Neural cell (in vitro differentiated cells): ENCODE data around the gene TUBGCP2. TPM values are rescaled to one million over a fixed set of nuclear protein-coding genes. Genes with fewer than 3 reads are reported as not detected.
"Not testable (repeated sequence)": the region's sequence is repeated elsewhere in the genome, so short reads cannot be mapped to it uniquely, and the experiment has no call there.

Experiments
- H2AFZ ChIP-seq: fragments of 200-600, 300-800 bp; sonication (generic), shearing (Covaris generic); 2 replicates; pipeline ENCODE4 v1.6.0; 2014; ENCODE audit warnings: low read depth, mild to moderate bottlenecking, antibody characterized with exemption, low read length, moderate library complexity
- H3F3A ChIP-seq: fragments of 200-600 bp; shearing (Covaris generic); 2 replicates; pipeline ENCODE4 v1.6.1; 2016; ENCODE audit warnings: mild to moderate bottlenecking, moderate library complexity, mixed read lengths, antibody characterized with exemption, low read length; ENCODE audit not compliant: insufficient read depth, poor library complexity, severe bottlenecking
- H3K27ac ChIP-seq: fragments of 200-600, 300-800 bp; sonication (generic), shearing (Covaris generic); 2 replicates; pipeline ENCODE4 v1.5.1; 2014; ENCODE audit warnings: mild to moderate bottlenecking, low read length, moderate library complexity
- H3K27me3 ChIP-seq: fragments of 300-800, 200-600 bp; sonication (generic), shearing (Covaris generic); 2 replicates; pipeline ENCODE4 v1.6.0; 2014; ENCODE audit warnings: mild to moderate bottlenecking, low read depth, low read length, moderate library complexity; ENCODE audit not compliant: insufficient read depth
- H3K36me3 ChIP-seq: fragments of 300-800, 200-600 bp; sonication (generic), shearing (Covaris generic); 2 replicates; pipeline ENCODE4 v1.5.1; 2014; ENCODE audit warnings: mild to moderate bottlenecking, antibody characterized with exemption, low read length, moderate library complexity; ENCODE audit not compliant: insufficient read depth
- H3K4me2 ChIP-seq: fragments of 300-800, 200-600 bp; sonication (generic), shearing (Covaris generic); 2 replicates; pipeline ENCODE4 v1.6.0; 2014; ENCODE audit warnings: mild to moderate bottlenecking, low read length
- H3K4me3 ChIP-seq: fragments of 300-800, 200-600 bp; sonication (generic), shearing (Covaris generic); 2 replicates; pipeline ENCODE4 v1.5.1; 2014; ENCODE audit warnings: mild to moderate bottlenecking, low read length, moderate library complexity
- H3K79me2 ChIP-seq: fragments of 200-600 bp; shearing (Covaris generic); replicated peaks from 2 replicates; pipeline ENCODE4 v1.6.0; 2014; ENCODE audit warnings: mild to moderate bottlenecking, low read length, moderate library complexity; ENCODE audit not compliant: insufficient read depth
- H3K9ac ChIP-seq: fragments of 300-800, 200-600 bp; sonication (generic), shearing (Covaris generic); 2 replicates; pipeline ENCODE4 v1.6.1; 2016; ENCODE audit warnings: mild to moderate bottlenecking, low read length, mixed read lengths
- H3K9me2 ChIP-seq: fragments of 200-600 bp; shearing (Covaris generic); 2 replicates; pipeline ENCODE4 v1.6.1; 2016; ENCODE audit warnings: mild to moderate bottlenecking, low read length, mixed read lengths; ENCODE audit not compliant: insufficient read depth
- H3K9me3 ChIP-seq: fragments of 200-600, 300-800 bp; sonication (generic), shearing (Covaris generic); 2 replicates; pipeline ENCODE4 v1.6.1; 2016; ENCODE audit warnings: mild to moderate bottlenecking, mixed run types, low read length, moderate library complexity, mixed read lengths
- H4K20me1 ChIP-seq: fragments of 200-600 bp; shearing (Covaris generic); 2 replicates; pipeline ENCODE4 v1.6.1; 2016; ENCODE audit warnings: mild to moderate bottlenecking, mixed run types; ENCODE audit not compliant: insufficient read depth
- EP300 ChIP-seq: fragments of 450-650 bp; conservative IDR thresholded peaks from 2 replicates; pipeline ENCODE4 v1.6.1; 2014; ENCODE audit warnings: antibody characterized with exemption, mild to moderate bottlenecking, moderate library complexity; ENCODE audit not compliant: poor library complexity, severe bottlenecking
- EZH2 ChIP-seq: fragments of 200-600, 300-800 bp; shearing (Covaris generic), sonication (generic); IDR thresholded peaks from 2 replicates; pipeline ENCODE4 v1.6.1; 2014; ENCODE audit warnings: antibody characterized with exemption, low read length, borderline replicate concordance, mild to moderate bottlenecking; ENCODE audit not compliant: insufficient read depth, poor library complexity, severe bottlenecking
- MXI1 ChIP-seq: fragments of 450-650 bp; conservative IDR thresholded peaks from 2 replicates; pipeline ENCODE4 v1.6.1; 2014; ENCODE audit warnings: antibody characterized with exemption, mild to moderate bottlenecking; ENCODE audit not compliant: poor library complexity, severe bottlenecking
- POLR2AphosphoS5 ChIP-seq: IDR thresholded peaks from 2 replicates; pipeline ENCODE4 v1.6.1; 2012
- RAD21 ChIP-seq: fragments of 450-650 bp; conservative IDR thresholded peaks from 2 replicates; pipeline ENCODE4 v1.6.1; 2014; ENCODE audit warnings: antibody characterized with exemption, mild to moderate bottlenecking, moderate library complexity
- SMC3 ChIP-seq: fragments of 450-650 bp; conservative IDR thresholded peaks from 2 replicates; pipeline ENCODE4 v1.6.1; 2014; ENCODE audit warnings: antibody characterized with exemption, mild to moderate bottlenecking, moderate library complexity; ENCODE audit not compliant: poor library complexity
- TAF1 ChIP-seq: IDR thresholded peaks from 2 replicates; pipeline ENCODE4 v1.6.1; 2012; ENCODE audit warnings: low read depth
- polyA plus RNA-seq: library from polyadenylated mRNA; depleted of rRNA; stranded (reverse); fragments of >200 nt; gene quantifications from 2 replicates; pipeline ENCODE4 v1.2.3, GENCODE V29; 2014
- TF ChIP-seq, protein P1 (sequence below): IDR thresholded peaks from 2 replicates; pipeline ENCODE4 v1.6.1; 2012; ENCODE audit warnings: borderline replicate concordance
- TF ChIP-seq, protein P2 (sequence below): fragments of 450-650 bp; IDR thresholded peaks from 2 replicates; pipeline ENCODE4 v1.5.1; 2014; ENCODE audit warnings: antibody characterized with exemption, mild to moderate bottlenecking, moderate library complexity; ENCODE audit not compliant: poor library complexity, severe bottlenecking

TUBGCP2 gene
- polyA plus RNA-seq, 1 donor from 2014 or later: 34.5 TPM

DNA sequence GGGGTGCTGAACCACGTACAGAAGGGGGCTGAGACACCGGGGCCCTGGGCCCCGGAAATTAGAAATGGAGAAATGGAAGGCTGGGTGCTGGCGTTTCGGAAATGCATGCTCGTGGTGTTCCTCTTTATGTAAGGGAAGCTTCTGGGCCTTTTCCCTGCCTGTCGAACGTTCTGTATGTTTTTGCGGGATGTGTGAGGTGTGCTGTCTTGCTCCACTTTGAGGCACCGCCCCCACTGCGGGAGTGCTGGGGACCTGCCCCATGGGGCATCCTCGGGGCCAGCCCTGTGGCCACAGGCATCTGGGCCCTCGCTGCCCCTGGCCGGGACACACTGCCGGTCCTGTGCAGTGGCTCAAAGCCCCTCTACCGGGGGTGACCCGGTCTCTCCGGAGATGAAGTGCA is 72.7 kb downstream of the TUBGCP2 start:
- Histone ChIP-seq H3F3A (no peaks in the 10 kb centered on the region), H3K9ac (no peak overlapping the region), H3K79me2 (no peaks in the 10 kb centered on the region), H3K27ac (no peak overlapping the region), H3K4me2 (no peak overlapping the region), H3K9me2 (no peaks in the 10 kb centered on the region), H3K27me3 (peaks cover 81% of the 10 kb centered on the region), H3K4me3 (no peak overlapping the region), H4K20me1 (no peaks in the 10 kb centered on the region), H2AFZ (no peak overlapping the region), H3K36me3 (no peaks in the 10 kb centered on the region), H3K9me3 (no peaks in the 10 kb centered on the region)
- TF ChIP-seq RAD21: no peak
- no peak for TF ChIP-seq MXI1
- TF ChIP-seq, protein P1, sequence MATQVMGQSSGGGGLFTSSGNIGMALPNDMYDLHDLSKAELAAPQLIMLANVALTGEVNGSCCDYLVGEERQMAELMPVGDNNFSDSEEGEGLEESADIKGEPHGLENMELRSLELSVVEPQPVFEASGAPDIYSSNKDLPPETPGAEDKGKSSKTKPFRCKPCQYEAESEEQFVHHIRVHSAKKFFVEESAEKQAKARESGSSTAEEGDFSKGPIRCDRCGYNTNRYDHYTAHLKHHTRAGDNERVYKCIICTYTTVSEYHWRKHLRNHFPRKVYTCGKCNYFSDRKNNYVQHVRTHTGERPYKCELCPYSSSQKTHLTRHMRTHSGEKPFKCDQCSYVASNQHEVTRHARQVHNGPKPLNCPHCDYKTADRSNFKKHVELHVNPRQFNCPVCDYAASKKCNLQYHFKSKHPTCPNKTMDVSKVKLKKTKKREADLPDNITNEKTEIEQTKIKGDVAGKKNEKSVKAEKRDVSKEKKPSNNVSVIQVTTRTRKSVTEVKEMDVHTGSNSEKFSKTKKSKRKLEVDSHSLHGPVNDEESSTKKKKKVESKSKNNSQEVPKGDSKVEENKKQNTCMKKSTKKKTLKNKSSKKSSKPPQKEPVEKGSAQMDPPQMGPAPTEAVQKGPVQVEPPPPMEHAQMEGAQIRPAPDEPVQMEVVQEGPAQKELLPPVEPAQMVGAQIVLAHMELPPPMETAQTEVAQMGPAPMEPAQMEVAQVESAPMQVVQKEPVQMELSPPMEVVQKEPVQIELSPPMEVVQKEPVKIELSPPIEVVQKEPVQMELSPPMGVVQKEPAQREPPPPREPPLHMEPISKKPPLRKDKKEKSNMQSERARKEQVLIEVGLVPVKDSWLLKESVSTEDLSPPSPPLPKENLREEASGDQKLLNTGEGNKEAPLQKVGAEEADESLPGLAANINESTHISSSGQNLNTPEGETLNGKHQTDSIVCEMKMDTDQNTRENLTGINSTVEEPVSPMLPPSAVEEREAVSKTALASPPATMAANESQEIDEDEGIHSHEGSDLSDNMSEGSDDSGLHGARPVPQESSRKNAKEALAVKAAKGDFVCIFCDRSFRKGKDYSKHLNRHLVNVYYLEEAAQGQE: no peak
- no peak for TF ChIP-seq EP300
- TF ChIP-seq POLR2AphosphoS5: no peak
- TF ChIP-seq EZH2: no peak

DNA sequence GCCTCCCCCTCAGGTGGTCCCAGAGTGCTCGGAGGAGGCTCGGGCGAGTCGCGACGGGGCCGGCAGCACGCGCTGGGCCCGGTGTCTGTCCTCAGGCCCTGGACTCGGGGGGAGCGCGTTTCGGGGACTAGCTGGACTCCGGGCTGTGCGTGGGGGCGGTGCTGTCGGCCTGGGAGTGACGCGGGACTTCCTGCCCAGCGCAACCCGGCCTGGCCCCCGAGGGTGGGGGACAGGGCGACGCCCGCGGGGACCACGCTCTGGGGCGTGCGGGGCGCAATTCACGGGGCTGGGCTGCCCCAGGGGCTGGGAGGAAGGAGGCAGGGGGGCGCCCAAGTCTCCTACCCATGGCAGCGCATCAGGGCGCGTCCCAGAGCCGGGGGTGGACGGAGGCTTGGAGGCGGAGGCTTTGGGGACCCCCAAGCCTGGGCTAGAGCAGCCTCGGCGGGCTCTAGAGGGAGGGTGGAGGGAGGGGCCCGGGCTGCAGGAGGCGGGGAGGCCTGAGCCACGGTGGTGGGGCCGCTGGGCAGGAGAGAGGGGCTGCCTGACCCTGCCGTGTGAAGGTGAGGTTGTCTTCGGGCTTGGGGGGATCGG is 73.3 kb downstream of the TUBGCP2 start:
- no peaks in the 10 kb centered on the region for H3K79me2 ChIP-seq
- H3K9me2 ChIP-seq: no peaks in the 10 kb centered on the region
- no peak for TF ChIP-seq POLR2AphosphoS5
- no peak for TF ChIP-seq EZH2
- TF ChIP-seq, protein P2, sequence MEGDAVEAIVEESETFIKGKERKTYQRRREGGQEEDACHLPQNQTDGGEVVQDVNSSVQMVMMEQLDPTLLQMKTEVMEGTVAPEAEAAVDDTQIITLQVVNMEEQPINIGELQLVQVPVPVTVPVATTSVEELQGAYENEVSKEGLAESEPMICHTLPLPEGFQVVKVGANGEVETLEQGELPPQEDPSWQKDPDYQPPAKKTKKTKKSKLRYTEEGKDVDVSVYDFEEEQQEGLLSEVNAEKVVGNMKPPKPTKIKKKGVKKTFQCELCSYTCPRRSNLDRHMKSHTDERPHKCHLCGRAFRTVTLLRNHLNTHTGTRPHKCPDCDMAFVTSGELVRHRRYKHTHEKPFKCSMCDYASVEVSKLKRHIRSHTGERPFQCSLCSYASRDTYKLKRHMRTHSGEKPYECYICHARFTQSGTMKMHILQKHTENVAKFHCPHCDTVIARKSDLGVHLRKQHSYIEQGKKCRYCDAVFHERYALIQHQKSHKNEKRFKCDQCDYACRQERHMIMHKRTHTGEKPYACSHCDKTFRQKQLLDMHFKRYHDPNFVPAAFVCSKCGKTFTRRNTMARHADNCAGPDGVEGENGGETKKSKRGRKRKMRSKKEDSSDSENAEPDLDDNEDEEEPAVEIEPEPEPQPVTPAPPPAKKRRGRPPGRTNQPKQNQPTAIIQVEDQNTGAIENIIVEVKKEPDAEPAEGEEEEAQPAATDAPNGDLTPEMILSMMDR: no peak
- TF ChIP-seq, protein P1: no peak
- TF ChIP-seq EP300: no peak
- TF ChIP-seq SMC3: no peak
- no peak for TF ChIP-seq RAD21
- no peak for TF ChIP-seq MXI1
- no peak for TF ChIP-seq TAF1
- H3K9ac ChIP-seq: no peak overlapping the region
- no peaks in the 10 kb centered on the region for H3K9me3 ChIP-seq
- no peak overlapping the region for H3K4me2 ChIP-seq
- no peak overlapping the region for H2AFZ ChIP-seq
- H3F3A ChIP-seq: no peaks in the 10 kb centered on the region
- no peaks in the 10 kb centered on the region for H3K36me3 ChIP-seq
- peaks cover 87% of the 10 kb centered on the region for H3K27me3 ChIP-seq
- no peaks in the 10 kb centered on the region for H4K20me1 ChIP-seq
- H3K4me3 ChIP-seq: no peak overlapping the region
- no peak overlapping the region for H3K27ac ChIP-seq

DNA sequence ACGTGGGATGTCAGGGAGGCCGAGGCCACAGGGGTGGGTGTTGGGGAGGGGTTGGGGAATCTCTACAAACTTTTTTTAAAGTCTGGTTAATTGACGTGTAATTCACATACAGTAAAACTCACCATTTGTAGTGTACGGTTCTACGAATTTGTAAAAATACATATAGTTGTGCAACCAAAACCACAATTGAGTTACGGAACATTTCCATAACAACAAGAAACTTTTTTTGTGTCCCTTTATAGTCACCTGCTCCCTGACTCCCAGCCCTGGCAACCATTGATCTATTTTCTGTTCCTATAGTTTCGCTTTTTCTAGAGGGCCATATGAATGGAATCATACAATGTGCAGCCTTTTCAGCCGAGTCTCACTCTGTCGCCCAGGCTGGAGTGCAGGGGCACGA is 73.9 kb downstream of the TUBGCP2 start:
- H3K36me3 ChIP-seq, H3F3A ChIP-seq, H2AFZ ChIP-seq, H3K4me3 ChIP-seq, H4K20me1 ChIP-seq, H3K79me2 ChIP-seq, H3K9me3 ChIP-seq, H3K9me2 ChIP-seq, H3K27ac ChIP-seq, H3K4me2 ChIP-seq, H3K9ac ChIP-seq: not testable (repeated sequence)
- peaks cover 89% of the 10 kb centered on the region for H3K27me3 ChIP-seq
